DOHH2 (cell line): Measurements from ENCODE around the gene ACACB.

Source experiments
- H3F3A ChIP-seq: fragments of 200-600 bp; sonication (generic), shearing (Covaris generic); 2 replicates; pipeline ENCODE4 v1.6.0; 2016; ENCODE audit warnings: antibody characterized with exemption, mild to moderate bottlenecking; ENCODE audit not compliant: control insufficient read depth, insufficient read depth
- H3K27ac ChIP-seq: fragments of 200-600 bp; sonication (generic); 2 replicates; pipeline ENCODE4 v1.5.1; 2014; ENCODE audit warnings: low read depth, mild to moderate bottlenecking, low read length, moderate library complexity
- H3K27me3 ChIP-seq: fragments of 200-600 bp; sonication (generic); 2 replicates; pipeline ENCODE4 v1.6.1; 2014; ENCODE audit warnings: mild to moderate bottlenecking, low read length, mixed read lengths; ENCODE audit not compliant: control insufficient read depth
- H3K36me3 ChIP-seq: fragments of 200-600 bp; sonication (generic); 2 replicates; pipeline ENCODE4 v1.6.1; 2014; ENCODE audit warnings: mild to moderate bottlenecking, low read length, moderate library complexity, mixed read lengths; ENCODE audit not compliant: control insufficient read depth
- H3K4me1 ChIP-seq: fragments of 200-600 bp; sonication (generic); 2 replicates; pipeline ENCODE4 v1.6.1; 2014; ENCODE audit warnings: mild to moderate bottlenecking, low read length, mixed read lengths; ENCODE audit not compliant: control insufficient read depth
- H3K4me2 ChIP-seq: fragments of 200-600 bp; sonication (generic); 2 replicates; pipeline ENCODE4 v1.6.0; 2014; ENCODE audit warnings: mild to moderate bottlenecking, low read length, moderate library complexity
- H3K4me3 ChIP-seq: fragments of 200-600 bp; sonication (generic); 2 replicates; pipeline ENCODE4 v1.5.1; 2014; ENCODE audit warnings: mild to moderate bottlenecking, low read length, mixed read lengths
- H3K79me2 ChIP-seq: fragments of 200-600 bp; sonication (generic); 2 replicates; pipeline ENCODE4 v1.6.1; 2014; ENCODE audit warnings: mild to moderate bottlenecking, low read length, mixed read lengths; ENCODE audit not compliant: control insufficient read depth
- H3K9me2 ChIP-seq: fragments of 200-600 bp; sonication (generic); replicated peaks from 2 replicates; pipeline ENCODE4 v1.6.1; 2014; ENCODE audit warnings: mild to moderate bottlenecking, low read length, mixed read lengths; ENCODE audit not compliant: control insufficient read depth
- H3K9me3 ChIP-seq: fragments of 200-600 bp; sonication (generic); 2 replicates; pipeline ENCODE4 v1.6.1; 2014; ENCODE audit warnings: antibody characterized with exemption, low read length, mixed read lengths; ENCODE audit not compliant: control insufficient read depth, insufficient read depth
- H4K20me1 ChIP-seq: fragments of 200-600 bp; sonication (generic); 2 replicates; pipeline ENCODE4 v1.6.0; 2014; ENCODE audit warnings: low read depth, mild to moderate bottlenecking, antibody characterized with exemption, low read length, moderate library complexity; ENCODE audit not compliant: control insufficient read depth, insufficient read depth
- EZH2phosphoT487 ChIP-seq: fragments of 200-600 bp; sonication (generic); IDR thresholded peaks from 2 replicates; pipeline ENCODE4 v1.6.1; 2017; ENCODE audit warnings: borderline replicate concordance, mild to moderate bottlenecking, antibody characterized with exemption, low read length, moderate library complexity, mixed read lengths
- TF ChIP-seq, protein P1 (sequence below): fragments of 200-600 bp; sonication (generic); IDR thresholded peaks from one replicate; pipeline ENCODE4 v1.5.1; 2014; ENCODE audit warnings: antibody characterized with exemption, mild to moderate bottlenecking, low read depth, low read length; ENCODE audit not compliant: poor library complexity, severe bottlenecking

ACACB gene

DNA sequence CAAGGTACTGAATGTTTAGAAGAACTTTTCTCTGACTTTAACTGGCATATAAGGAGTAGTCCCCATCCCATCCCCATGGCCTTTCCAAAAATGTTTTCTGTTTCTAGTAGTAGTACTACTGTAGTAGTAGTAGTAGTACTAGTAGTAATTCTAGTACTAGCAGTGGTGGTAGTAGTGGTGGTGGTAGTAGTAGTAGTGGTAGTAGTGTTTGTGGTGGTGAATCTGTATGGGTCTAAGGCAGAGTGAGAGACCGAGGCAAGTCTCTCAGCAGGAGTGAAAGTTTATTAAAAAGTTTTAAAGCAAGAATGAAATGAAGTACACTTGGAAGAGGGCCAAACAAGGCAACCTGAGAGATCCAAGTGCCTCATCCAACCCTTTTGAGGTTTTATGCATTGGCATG lies 134.1 kb downstream of the ACACB start:
- H3K27me3 ChIP-seq: no peaks in the 10 kb centered on the region
- TF ChIP-seq, protein P1, sequence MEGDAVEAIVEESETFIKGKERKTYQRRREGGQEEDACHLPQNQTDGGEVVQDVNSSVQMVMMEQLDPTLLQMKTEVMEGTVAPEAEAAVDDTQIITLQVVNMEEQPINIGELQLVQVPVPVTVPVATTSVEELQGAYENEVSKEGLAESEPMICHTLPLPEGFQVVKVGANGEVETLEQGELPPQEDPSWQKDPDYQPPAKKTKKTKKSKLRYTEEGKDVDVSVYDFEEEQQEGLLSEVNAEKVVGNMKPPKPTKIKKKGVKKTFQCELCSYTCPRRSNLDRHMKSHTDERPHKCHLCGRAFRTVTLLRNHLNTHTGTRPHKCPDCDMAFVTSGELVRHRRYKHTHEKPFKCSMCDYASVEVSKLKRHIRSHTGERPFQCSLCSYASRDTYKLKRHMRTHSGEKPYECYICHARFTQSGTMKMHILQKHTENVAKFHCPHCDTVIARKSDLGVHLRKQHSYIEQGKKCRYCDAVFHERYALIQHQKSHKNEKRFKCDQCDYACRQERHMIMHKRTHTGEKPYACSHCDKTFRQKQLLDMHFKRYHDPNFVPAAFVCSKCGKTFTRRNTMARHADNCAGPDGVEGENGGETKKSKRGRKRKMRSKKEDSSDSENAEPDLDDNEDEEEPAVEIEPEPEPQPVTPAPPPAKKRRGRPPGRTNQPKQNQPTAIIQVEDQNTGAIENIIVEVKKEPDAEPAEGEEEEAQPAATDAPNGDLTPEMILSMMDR: no peak
- TF ChIP-seq EZH2phosphoT487: no peak
- H3F3A ChIP-seq: no peaks in the 10 kb centered on the region
- H3K27ac ChIP-seq: no peak overlapping the region
- no peaks in the 10 kb centered on the region for H3K36me3 ChIP-seq
- no peaks in the 10 kb centered on the region for H3K9me2 ChIP-seq
- no peaks in the 10 kb centered on the region for H3K79me2 ChIP-seq
- no peak overlapping the region for H3K4me2 ChIP-seq
- H3K4me1 ChIP-seq: no peaks in the 10 kb centered on the region
- H3K9me3 ChIP-seq: no peaks in the 10 kb centered on the region
- no peaks in the 10 kb centered on the region for H4K20me1 ChIP-seq
- H3K4me3 ChIP-seq: no peak overlapping the region

DNA sequence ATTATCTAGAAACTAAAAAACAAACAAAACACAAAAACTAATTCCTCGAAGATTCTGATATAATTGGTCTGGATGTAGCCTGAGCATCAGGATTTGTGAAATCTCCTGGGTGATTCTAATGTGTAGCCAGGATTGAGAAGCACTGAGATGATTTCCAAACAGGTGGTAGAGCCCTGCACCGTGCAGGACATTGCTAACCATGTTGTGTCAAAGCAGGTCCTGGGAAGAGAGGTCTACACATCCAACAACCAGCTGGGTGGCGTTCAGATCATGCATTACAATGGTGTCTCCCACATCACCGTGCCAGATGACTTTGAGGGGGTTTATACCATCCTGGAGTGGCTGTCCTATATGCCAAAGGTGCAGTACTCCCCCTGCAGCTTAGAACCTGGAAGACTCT lies 136.4 kb downstream of the ACACB start:
- no peaks in the 10 kb centered on the region for H3K9me3 ChIP-seq
- no peaks in the 10 kb centered on the region for H3K4me1 ChIP-seq
- no peaks in the 10 kb centered on the region for H3K36me3 ChIP-seq
- no peaks in the 10 kb centered on the region for H3K27me3 ChIP-seq
- TF ChIP-seq EZH2phosphoT487: no peak
- TF ChIP-seq, protein P1: no peak
- no peak overlapping the region for H3K4me3 ChIP-seq
- no peak overlapping the region for H3K4me2 ChIP-seq
- no peak overlapping the region for H3K27ac ChIP-seq
- no peaks in the 10 kb centered on the region for H4K20me1 ChIP-seq
- H3K9me2 ChIP-seq: no peaks in the 10 kb centered on the region
- H3F3A ChIP-seq: no peaks in the 10 kb centered on the region
- H3K79me2 ChIP-seq: no peaks in the 10 kb centered on the region

DNA sequence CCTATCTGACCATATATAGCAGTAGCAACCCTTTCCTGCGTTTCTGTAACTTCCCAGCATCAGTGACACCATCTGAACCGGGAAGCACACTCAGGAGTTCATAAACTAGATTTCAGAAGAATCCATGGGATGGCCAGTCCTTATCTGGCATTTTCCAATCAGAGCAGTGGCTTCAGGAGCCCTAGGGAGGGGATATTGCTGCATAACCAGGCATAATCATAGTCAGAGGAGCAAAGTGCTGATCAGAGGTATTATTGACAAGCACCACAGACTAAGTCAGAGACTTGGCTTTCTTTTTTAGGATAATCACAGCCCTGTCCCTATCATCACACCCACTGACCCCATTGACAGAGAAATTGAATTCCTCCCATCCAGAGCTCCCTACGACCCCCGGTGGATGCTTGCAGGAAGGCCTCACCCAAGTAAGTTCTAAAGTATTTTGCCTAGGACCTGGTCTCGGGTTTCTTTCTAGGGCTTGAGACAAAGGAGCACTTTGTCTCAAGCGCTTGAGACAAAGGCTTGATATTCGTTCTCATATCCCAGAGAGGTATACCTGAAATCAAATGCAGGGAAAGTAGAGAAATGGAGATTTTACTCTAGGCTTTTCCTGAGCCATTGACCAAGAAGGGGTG lies 137.6 kb downstream of the ACACB start:
- H3K4me1 ChIP-seq: no peaks in the 10 kb centered on the region
- H3K36me3 ChIP-seq: no peaks in the 10 kb centered on the region
- no peaks in the 10 kb centered on the region for H3K27me3 ChIP-seq
- no peaks in the 10 kb centered on the region for H3K9me3 ChIP-seq
- H3F3A ChIP-seq: no peaks in the 10 kb centered on the region
- H3K27ac ChIP-seq: no peak overlapping the region
- H3K4me3 ChIP-seq: no peak overlapping the region
- no peaks in the 10 kb centered on the region for H3K9me2 ChIP-seq
- no peaks in the 10 kb centered on the region for H3K79me2 ChIP-seq
- no peak overlapping the region for H3K4me2 ChIP-seq
- no peaks in the 10 kb centered on the region for H4K20me1 ChIP-seq
- TF ChIP-seq, protein P1: no peak
- TF ChIP-seq EZH2phosphoT487: no peak
